ENCODE results near the gene CTNND2. TPM values are rescaled to one million over a fixed set of nuclear protein-coding genes. Genes with fewer than 3 reads are reported as not detected.

Gene CTNND2
- total and polyA plus RNA-seq, 9 of the 15 experiments (the other 6 are each of a cell fraction or from before 2014, with no cell fraction given) = 0.03 to 0.35 TPM; not detected in 7

DNA sequence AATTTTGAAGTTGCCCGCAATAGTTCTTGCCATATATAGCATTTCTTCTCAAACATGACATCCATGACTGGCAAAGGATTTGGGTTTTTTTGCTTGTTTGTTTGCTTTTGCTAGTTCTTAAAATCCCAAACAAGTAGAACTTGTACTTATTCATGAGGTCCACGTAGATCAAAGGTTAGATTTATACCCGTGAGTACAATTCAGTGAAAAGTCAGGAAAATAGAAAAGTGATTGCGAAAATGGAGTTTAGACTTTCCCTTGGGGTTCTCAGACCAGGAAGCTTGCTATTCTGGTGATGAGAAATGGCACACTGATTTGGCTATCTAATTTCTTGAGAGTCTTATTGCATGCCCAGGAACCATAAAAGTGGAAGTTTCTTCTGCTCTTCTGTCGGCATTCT is 304.7 kb downstream of the CTNND2 start (continued):
- TF ChIP-seq, protein P1, sequence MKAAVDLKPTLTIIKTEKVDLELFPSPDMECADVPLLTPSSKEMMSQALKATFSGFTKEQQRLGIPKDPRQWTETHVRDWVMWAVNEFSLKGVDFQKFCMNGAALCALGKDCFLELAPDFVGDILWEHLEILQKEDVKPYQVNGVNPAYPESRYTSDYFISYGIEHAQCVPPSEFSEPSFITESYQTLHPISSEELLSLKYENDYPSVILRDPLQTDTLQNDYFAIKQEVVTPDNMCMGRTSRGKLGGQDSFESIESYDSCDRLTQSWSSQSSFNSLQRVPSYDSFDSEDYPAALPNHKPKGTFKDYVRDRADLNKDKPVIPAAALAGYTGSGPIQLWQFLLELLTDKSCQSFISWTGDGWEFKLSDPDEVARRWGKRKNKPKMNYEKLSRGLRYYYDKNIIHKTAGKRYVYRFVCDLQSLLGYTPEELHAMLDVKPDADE (conservative IDR thresholded peaks at IDR 0.05; ENCODE audit: control insufficient read depth, low read depth, low read length) = no peak
- TF ChIP-seq BRCA1 (IDR thresholded peaks at IDR 0.05) = no peak
- TF ChIP-seq BRCA1 (CRISPR knock-in tag; IDR thresholded peaks at IDR 0.05) = no peak
- TF ChIP-seq, protein P2, sequence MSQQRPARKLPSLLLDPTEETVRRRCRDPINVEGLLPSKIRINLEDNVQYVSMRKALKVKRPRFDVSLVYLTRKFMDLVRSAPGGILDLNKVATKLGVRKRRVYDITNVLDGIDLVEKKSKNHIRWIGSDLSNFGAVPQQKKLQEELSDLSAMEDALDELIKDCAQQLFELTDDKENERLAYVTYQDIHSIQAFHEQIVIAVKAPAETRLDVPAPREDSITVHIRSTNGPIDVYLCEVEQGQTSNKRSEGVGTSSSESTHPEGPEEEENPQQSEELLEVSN (IDR thresholded peaks at IDR 0.05; ENCODE audit: borderline replicate concordance in 1 of 2, extremely low read depth in 1 of 2, insufficient read depth in 1 of 2, insufficient read length in 1 of 2, low read depth in 1 of 2, low read length in 1 of 2, poor library complexity in 1 of 2, severe bottlenecking in 1 of 2) = no peak
- no peak for TF ChIP-seq HDAC3 (IDR thresholded peaks at IDR 0.05; ENCODE audit: borderline replicate concordance, partially characterized antibody)
- TF ChIP-seq KDM1A (IDR thresholded peaks at IDR 0.05) = no peak
- no peak for TF ChIP-seq ZFP36 (IDR thresholded peaks at IDR 0.05; ENCODE audit: low read depth, low read length, partially characterized antibody)
- TF ChIP-seq, protein P3, sequence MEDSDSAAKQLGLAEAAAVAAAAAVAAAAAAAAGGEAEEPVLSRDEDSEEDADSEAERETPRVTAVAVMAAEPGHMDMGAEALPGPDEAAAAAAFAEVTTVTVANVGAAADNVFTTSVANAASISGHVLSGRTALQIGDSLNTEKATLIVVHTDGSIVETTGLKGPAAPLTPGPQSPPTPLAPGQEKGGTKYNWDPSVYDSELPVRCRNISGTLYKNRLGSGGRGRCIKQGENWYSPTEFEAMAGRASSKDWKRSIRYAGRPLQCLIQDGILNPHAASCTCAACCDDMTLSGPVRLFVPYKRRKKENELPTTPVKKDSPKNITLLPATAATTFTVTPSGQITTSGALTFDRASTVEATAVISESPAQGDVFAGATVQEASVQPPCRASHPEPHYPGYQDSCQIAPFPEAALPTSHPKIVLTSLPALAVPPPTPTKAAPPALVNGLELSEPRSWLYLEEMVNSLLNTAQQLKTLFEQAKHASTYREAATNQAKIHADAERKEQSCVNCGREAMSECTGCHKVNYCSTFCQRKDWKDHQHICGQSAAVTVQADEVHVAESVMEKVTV (CRISPR knock-in tag; IDR thresholded peaks at IDR 0.05) = no peak

All from K562 (cell line).